HG02970 (cell line): ENCODE results near the gene ZC3H12C.
"Not testable (repeated sequence)": the region's sequence is repeated elsewhere in the genome, so short reads cannot be mapped to it uniquely, and the experiment has no call there.

Source experiments
- ATAC-seq: cut with Tn5 transposase; IDR thresholded peaks from one replicate; pipeline ENCODE4 v1.9.1; 2021; ENCODE audit warnings: mild to moderate bottlenecking, moderate library complexity, moderate number of reproducible peaks; ENCODE audit not compliant: unreplicated experiment, low FRiP score

The ZC3H12C gene

DNA sequence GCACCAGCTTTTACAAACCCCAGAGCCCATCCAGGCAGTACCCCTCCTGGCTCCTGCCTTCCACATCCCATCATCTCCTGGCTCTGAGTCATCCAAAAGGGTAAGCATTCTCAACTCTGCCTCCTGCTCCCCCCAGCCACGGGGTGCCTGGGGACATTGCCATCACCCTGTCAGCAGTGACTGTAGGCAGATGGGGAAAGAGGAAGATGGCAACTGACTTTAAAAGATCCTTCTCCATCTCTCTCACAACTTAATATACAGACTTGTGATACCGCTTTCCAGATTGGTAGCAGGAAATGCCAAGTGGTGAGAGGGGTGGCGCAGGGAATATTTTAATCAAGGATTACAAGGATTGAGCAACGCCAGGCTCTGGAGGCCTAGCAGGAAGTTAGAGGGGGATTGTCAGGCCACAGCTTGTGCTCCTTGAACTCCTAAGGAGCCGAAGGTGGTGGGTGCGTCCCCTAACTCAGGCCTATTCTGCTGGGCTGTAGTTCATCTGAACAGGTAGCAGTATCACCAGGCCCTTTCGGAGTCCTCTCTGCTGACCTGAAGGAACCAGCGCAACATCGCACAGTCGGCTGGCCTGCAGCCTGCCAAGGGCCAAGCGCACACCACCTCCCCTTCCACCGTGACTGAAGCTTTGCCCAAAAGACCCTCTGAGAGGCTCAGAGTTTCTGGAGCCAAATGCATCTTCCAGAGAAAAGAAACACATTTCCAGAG is 83.3 kb downstream of the ZC3H12C start:
- no peak for ATAC-seq

DNA sequence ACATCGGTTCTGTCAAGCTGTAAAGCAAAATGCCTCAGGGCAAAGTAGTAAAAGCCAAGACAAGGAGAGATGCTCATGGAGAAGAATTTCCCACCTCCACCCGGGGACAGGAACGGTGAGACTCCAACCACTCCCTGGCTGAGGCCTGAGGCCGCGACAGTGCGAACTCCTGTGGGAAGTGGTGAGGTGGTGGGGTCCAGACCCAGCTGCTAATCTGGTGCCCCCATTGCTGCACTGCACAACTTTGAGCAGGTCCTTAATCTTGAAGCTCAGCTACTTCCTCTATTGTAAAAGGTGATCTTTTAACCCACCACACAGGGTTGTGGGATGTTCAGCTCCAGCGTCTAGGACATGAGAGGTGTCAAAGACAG is 83.9 kb downstream of the ZC3H12C start:
- no peak for ATAC-seq

DNA sequence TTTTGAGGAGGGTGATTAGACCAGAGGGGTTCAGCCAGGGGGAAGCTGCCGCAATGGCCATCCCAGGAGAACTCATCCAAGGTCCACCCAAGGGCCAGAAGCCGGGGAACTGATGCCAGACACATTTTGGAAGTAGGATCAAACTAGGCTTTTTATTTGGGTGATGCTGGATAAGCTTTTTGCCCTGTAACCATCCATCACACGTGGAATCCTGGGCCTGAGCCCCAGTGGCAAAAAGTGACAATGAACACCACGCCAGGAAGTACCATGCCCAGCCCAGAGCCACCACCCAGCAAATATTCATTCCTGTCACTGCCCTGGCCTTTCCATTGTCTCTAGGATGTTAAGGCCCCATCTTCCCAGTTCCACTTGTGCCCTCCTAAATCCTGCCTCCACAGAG is 85.9 kb downstream of the ZC3H12C start:
- no peak for ATAC-seq

DNA sequence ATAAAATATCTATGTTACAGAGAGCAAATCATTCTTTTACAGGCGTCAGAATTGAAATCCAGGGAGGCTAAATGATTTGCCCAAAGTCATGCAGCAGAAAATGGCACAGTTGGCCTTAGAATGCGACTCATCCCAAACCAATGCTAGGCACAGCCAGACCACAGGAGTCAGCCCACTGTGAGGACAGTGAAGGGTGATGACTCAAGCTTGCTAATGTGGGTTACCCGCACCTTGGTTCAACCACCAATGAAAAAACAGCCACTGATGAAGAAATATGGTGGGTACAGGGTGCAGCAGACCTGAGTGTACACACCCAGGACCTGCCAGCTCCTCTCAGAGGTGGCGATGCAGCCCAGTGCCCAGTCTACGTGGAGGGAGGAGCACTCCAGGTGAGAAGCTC is 89.7 kb downstream of the ZC3H12C start:
- ATAC-seq = no peak

DNA sequence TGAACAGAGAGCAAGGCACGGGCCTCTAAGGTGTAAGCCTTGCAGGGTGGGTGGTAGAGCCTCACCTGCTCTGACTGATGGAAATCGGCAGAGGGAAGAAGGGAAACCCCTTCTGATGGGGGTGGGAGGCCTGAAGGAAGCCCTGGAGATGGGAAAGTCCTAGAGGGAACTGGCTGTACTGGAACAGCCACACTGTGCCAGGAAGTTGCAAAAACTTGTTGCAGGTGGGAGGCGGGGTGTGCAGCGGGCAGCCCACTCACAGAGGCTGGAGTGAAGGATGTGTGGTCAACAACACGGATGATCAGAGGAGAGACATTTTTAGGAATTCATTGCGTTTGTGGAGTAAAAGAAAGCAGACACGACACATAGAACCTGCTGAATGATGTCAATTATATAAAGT is 91.3 kb downstream of the ZC3H12C start:
- ATAC-seq = no peak

DNA sequence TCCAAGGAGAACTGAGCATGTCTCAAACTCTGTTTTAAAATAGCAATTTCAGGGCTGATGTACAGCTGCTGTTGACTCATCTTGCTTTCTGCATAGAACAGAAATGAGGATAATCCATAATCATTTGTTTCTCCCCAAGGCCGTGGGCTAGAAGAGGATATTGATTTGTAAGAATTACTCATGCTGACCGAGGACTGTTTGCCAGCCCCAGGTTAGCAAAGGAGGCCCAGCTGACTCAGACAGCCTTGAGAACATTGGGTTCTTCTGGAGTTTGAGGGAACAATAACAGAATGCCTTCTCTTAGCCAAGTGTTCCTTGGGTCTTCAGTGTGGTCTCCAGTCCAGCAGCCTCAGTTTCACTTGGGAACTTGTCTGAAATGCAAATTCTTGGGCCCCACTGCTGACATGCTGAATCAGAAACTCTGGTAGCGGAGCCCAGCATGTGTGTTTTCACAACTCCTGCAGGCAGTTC is 92.0 kb downstream of the ZC3H12C start:
- no peak for ATAC-seq

DNA sequence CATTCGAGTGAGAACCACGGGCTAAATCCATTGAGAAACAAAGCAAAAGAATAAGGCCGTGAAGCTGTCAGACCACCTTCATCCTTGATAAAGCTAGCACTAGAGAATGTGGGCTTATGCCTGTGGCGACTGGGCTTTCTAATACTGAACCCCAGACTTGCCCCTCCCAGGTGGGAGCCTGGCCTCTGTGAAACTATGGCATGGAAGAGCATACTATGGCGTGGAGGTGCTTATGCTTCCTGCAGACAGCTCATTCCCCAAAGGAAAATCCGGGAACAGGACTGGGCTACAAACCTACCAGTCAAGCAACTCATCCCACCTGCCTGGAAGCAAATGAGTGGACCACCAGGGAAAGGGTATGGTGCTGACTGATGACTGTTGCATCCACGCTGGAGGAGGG is 92.4 kb downstream of the ZC3H12C start:
- no peak for ATAC-seq

DNA sequence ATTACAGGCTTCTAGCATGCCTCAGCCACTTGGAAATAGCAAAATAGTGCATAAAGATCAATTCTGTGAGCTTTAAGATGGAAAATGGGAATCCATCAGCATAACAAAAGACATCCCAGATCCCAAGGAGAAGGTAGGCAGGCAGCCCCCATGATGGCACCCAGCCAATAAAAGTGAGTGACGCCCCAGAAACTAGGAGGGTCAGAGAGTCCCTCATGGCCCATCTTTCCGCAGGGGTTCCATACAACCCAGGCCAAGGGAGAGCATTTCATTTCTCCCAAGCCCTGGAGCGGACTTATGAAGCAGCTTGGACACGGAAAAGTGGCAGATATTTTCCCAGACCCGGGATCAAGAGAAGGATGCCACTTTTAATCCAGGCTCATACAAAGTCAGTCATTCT is 93.3 kb downstream of the ZC3H12C start:
- ATAC-seq = no peak

DNA sequence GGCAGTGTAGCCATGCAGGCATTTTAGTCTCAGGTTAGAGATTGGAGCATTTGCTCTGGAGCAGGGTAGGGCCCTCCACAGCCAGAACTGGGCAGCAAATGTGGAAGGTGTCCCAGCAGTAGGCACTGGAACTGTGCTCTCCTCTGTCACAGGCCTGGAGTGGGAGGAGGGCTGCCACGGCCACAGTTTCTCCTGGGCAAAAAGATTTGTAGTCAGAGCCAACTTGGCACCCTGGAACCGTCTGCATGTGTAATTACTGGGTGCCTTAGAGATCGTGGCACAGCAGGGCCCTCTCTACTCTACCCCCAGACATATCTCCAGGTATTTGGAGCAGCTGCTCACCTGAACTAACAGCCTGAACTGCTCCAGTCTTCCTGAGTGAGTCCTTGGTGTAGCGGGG is 93.7 kb downstream of the ZC3H12C start:
- no peak for ATAC-seq

DNA sequence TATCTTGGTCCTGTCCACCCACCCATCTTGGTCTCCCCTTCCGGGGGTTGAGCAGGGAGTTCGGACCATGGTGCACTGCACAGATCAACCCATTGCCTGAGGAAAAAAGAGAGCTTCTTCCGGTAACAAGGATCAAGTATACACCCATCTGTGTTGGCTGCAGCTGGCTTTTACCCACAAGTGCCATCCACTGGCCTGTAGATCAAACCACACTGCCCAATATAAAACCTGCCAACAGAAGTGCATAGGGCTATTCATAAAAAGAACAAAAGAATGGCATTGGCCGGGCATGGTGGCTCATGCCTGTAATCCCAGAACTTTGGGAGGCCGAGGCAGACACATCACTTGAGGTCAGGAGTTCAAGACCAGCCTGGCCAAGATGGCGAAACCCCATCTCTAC is 94.5 kb downstream of the ZC3H12C start:
- ATAC-seq = no peak

DNA sequence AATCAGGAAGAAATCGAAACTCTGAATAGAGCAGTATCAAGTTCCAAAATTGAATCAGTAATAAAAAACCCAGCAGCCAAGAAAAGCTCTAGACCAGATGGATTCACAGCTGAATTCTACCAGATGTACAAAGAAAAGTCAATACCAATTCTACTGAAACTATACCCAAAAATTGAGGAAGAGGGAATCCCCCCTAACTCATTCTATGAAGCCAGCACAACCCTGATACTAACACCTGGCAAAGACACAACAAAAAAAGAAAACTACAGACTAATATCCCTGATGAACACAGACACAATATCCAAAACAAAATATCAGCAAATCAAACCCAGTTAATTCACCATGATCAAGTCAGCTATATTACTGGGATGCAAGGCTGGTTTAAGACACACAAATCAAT is 97.7 kb downstream of the ZC3H12C start:
- ATAC-seq = no peak

DNA sequence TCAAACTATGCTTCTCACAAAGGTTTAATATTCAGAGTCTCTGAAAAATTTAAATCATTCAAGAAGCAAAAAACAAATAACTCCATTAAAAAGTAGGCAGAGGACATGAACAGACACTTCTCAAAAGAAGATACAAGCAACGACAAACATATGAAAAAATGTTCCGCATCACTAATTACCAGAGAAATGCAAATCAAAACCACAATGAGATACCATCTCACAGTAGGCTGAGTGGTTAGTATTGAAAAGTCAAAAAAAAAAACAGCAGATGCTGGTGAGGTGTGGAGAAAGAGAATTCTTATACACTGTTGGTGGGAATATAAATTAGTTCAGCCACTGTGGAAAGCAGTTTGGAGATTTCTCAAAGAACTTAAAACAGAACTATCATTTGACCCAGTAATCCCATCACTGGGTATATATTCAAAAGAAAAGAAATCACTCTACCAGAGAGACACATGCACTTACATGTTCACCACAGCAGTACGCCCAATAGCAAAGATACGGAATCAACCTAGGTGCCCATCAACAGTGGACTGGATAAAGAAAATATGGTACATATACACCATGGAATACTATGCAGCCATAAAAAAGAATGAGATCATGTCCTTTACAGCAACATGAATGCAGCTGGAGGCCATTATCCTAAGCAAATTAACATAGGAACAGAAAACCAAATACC is 99.6 kb downstream of the ZC3H12C start:
- not testable (repeated sequence) for ATAC-seq

DNA sequence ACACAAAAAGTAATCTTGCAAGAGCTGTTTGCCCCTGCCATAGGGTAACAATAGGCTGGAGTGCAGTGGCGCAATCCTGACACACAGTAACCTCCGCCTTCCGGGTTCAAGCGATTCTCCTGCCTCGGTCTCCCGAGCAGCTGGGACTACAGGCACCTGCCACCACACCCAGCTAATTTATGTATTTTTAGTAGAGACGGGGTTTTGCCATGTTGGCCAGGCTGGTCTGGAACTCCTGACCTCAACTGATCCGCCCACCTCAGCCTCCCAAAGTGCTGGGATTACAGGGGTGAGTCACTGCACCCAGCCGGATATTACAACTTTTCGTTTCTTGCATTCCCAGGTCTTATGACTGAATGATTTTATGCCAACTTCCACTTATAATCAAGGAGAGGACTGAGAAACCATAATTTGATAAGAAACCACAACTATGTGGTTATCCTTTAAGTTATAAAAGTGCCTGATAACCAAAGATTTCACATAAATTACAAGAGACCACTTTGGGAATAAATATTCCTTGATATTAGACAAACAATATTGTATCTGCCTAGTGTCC is 101.1 kb downstream of the ZC3H12C start:
- ATAC-seq = not testable (repeated sequence)

DNA sequence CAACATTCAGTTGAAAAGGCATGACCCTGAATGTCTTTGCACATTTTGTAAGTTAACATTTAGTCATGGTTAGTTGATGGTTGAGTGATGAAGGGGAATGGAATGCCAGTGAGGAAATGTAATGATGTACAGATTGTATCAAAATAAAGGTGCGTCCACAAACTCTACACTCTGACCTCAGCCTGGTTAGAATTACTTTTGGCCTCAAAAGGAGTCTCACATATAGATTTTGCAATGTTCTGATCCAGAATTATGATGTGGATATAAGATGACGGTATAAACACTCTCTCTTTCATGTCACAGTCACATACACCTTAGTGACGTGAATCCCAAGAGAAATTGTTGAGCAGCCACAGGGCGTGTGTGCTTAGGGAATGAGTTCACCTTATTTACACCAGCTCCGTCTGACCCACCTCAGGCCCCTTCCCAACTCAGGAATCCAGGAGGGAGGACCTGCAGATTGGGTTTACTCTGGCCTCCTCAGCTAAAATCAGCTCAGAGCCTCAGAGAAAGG is 103.1 kb downstream of the ZC3H12C start:
- no peak for ATAC-seq

DNA sequence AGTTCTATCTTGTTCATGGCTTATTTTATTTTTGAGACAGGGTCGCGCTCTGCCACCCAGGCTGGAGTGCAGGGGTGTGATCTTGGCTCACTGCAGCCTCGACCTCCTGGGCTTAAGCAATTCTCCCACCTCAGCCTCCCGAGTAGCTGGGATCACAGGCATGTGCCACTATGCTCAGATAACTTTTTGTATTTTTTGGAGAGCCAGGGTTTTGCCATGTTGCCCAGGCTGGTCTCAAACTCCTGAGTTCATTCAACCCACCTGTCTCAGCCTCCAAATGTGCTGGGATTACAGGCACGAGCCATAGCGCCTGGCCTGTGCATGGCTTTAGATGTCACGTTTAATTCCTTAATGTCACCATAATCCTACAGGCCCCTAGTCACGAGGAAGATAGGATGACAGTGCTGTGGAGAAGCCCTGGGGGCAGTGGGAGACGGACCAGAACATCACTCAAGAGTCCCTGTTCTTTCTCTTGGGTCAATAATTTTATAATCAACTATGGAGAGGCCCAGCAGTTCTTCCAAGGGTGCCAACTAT is 103.8 kb downstream of the ZC3H12C start:
- no peak for ATAC-seq

DNA sequence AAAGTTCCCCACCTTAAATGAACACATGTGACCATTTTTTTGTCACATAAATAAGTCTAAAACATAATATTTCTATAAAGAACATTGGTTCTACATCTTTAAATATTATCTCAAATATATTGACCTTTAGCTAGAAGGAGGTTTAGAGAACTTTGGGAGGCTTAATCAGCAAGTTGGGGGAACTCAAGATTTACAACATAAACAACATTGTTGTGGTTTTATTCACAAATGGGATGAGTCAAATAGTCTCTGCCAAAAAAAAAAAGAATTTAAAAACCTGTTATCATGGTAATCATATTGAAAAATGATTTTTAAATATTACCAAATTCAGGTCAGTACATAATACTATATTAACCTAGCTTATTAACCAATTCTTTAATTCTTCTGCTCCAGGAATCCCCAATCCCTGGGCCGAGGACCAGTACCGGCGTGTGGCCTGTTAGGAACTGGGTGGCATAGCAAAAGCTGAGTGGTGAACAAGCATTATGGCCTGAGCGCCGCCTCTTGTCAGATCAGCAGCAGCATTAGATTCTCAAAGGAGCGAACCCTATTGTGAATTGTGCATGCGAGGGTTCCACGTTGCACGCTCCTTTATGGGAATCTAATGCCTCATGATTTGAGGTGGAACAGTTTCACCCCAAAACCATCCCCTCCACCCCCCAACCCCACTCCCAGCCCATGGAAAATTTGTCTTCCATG is 105.0 kb downstream of the ZC3H12C start:
- ATAC-seq = no peak

DNA sequence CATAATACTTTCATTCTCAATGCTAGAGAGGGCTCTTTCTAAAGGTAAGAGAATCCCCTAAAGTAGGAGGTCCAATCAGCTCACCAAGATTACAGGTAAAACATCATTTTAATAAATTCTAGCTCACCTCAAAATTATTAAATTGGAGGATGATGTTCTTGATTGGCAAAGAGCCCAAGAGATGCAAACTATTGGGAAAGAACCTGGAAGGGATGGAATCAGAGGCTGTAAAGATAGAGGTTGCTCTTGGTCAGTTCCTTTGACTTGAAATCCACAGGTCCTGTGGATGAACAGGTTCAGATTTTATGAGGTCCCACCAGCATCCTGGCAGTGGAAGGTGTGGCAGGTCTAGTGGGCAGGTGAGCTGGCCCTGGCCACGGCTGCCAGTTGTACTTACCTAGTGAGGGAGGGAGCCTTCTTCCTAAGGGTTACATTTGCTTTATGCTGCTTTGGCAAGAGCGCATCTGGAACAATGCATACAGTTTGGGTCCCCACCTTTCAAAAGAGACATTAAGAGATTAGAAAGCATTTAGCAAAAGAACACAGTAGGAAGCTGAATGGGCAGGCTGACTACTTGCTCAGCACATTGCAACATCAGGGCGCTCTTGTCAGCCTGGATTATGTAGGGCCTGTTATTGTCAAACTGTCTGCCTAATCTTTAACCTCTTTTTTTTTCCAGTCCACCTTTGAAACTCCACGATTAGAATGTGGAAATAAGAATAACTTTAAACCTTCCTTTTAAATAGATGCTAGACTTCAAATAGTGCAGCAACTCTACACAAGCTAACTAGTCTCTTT is 106.2 kb downstream of the ZC3H12C start:
- ATAC-seq = no peak

DNA sequence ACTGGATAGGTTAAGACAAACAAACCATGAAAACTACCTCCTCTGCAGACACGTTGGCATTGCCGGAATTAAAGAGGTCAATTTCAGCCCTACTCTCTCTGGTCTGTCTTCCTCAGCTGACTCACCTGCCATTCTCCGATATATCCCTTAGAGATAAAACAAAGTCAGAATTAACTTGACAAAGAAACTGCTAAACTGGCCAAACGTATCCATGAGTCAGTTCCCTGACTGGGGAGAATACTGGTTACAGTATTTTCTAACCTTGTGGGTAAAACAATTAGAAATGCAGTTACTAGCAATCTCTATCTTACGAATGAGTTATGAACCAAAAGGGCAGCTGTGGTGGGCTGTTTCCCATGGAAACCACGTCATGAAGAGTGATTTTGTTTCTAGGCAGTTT is 107.0 kb downstream of the ZC3H12C start:
- no peak for ATAC-seq

DNA sequence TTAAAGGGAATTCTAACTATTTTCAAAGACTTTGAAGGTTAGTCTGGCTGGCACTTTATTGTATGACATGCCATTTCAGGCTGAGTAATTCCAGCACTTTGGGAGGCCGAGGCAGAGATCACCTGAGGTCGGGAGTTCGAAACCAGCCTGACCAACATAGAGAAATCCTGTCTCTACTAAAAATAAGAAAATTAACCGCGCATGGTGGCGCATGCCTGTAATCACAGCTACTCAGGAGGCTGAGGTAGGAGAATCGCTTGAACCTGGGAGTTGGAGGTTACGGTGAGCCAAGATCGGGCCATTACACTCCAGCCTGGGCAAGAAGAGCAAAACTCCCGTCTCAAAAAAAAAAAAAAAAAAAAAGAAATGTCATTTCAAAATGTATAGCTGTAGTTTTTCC is 107.6 kb downstream of the ZC3H12C start:
- ATAC-seq = no peak

DNA sequence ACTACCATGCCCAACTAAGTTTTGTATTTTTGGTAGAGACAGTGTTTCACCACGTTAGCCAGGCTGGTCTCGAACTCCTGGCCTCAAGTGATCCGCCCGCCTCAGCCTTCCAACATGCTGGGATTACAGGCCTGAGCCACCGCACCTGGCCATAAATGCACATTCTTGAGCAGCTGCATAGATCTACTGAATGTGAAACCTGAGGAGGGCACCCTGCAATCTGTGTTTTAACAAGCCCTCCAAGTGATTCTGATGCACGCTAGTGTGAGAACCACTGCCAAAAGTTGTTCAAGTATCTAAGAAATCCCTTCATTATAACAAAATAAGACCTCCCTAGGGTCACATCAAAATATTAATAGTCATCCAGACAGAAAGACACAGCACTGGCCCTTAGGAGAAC is 113.9 kb downstream of the ZC3H12C start:
- no peak for ATAC-seq
